Measurements from ENCODE around the gene UPF1.

Gene UPF1

DNA sequence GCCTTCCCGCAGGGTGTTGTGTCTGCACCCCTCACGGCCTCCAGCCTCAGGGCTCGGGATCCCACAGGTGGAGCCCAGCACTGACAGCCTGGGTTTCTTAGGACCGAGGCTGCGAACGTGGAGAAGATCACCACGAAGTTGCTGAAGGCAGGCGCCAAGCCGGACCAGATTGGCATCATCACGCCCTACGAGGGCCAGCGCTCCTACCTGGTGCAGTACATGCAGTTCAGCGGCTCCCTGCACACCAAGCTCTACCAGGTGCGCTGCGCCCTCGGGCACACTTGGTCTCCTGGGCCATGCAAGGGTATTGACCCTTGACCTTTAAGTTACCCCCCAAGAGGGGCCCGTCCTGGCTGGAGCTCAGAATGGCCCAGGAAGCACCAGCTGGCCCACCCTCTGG lies 29.0 kb downstream of the UPF1 start:
- Histone ChIP-seq H3K4me1 (ENCODE audit: insufficient read depth, low read length) (peaks cover 6% of the 10 kb centered on the region), H3K9me3 (ENCODE audit: low read length) (no peaks in the 10 kb centered on the region), H3K4me3 (ENCODE audit: low read length) (no peak overlapping the region), H3K36me3 (ENCODE audit: insufficient read depth, low read length) (peaks cover 88% of the 10 kb centered on the region), H2AFZ (ENCODE audit: low read depth, low read length) (no peak overlapping the region), H3K27me3 (ENCODE audit: insufficient read depth, low read length) (no peaks in the 10 kb centered on the region)

DNA sequence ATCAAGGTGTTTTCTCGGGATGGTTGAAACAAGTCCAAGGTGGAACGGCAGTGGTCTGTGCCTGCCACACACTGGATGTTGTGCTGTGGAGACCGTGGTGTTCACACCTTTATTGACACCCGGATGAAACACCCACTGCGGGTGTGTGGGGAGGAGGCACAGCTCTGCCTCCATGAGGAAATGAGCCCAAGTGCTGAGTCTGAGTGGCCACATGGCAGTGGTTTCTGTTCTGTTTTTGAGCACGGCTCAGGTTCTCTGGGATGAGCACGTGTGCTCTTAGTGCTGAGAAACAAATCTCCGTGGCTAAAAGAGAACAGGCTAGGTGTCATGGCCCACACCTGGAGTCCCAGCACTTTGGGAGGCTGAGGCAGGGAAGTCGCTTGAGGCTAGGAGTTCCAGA lies 29.5 kb downstream of the UPF1 start:
- H3K9me3 ChIP-seq (ENCODE audit: low read length), result no peaks in the 10 kb centered on the region
- H3K27me3 ChIP-seq (ENCODE audit: insufficient read depth, low read length), result no peaks in the 10 kb centered on the region
- peaks cover 2% of the 10 kb centered on the region for H3K4me1 ChIP-seq (ENCODE audit: insufficient read depth, low read length)
- peaks cover 87% of the 10 kb centered on the region for H3K36me3 ChIP-seq (ENCODE audit: insufficient read depth, low read length)
- no peak overlapping the region for H3K4me3 ChIP-seq (ENCODE audit: low read length)
- no peak overlapping the region for H2AFZ ChIP-seq (ENCODE audit: low read depth, low read length)

- Histone ChIP-seq H3K4me1 (ENCODE audit: insufficient read depth, low read length) (no peaks in the 10 kb centered on the region), H2AFZ (ENCODE audit: low read depth, low read length) (no peak overlapping the region), H3K36me3 (ENCODE audit: insufficient read depth, low read length) (peaks cover 83% of the 10 kb centered on the region), H3K27me3 (ENCODE audit: insufficient read depth, low read length) (no peaks in the 10 kb centered on the region), H3K4me3 (ENCODE audit: low read length) (no peak overlapping the region), H3K9me3 (ENCODE audit: low read length) (no peaks in the 10 kb centered on the region)
These were observed 30.2 kb downstream of the UPF1 start for GRCh38 chr19:18861917-18862316.

DNA sequence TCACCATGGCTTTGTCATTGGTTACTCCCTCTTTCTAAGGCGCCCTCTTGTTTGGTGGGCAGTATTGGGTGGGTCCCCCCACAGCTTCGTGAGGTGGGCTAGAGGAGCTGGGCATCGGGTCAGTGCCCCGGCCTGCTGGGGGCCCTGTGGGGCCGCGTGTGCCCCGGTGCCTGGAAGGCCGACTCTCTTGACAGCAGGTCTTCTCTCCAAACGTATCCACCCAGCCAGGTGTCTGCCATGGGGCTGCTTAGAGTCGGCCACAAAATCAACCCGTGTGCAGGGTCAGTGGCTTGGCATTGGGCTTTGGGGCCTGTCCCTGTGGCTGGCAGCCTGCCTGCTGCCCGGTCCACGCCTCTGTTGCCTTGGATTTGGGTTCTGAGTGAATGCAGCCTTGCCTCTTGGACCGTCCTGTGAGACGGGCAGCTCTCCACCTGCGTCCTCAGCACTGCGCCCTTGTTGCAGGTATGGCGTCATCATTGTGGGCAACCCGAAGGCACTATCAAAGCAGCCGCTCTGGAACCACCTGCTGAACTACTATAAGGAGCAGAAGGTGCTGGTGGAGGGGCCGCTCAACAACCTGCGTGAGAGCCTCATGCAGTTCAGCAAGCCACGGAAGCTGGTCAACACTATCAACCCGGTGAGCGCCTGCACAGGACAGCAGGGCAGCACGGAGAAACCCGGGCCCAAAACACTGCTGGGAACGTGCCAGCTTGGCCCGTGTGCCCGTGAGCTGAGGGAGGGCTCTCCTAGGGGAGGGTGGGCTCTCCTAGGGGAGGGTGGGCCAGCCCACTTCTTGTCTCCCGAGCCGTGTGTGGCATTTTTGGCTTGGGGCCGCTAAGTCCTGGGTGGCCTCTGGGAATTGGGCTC lies 31.4 kb downstream of the UPF1 start:
- Histone ChIP-seq H3K9me3 (ENCODE audit: low read length) (no peaks in the 10 kb centered on the region), H3K36me3 (ENCODE audit: insufficient read depth, low read length) (peaks cover 81% of the 10 kb centered on the region), H3K4me1 (ENCODE audit: insufficient read depth, low read length) (no peaks in the 10 kb centered on the region), H3K27me3 (ENCODE audit: insufficient read depth, low read length) (no peaks in the 10 kb centered on the region), H2AFZ (ENCODE audit: low read depth, low read length) (no peak overlapping the region), H3K4me3 (ENCODE audit: low read length) (no peak overlapping the region)

GRCh38 chr19:18863843-18864362 lies 32.1 kb downstream of the UPF1 start:
- Histone ChIP-seq H3K27me3 (ENCODE audit: insufficient read depth, low read length) (no peaks in the 10 kb centered on the region), H3K4me1 (ENCODE audit: insufficient read depth, low read length) (no peaks in the 10 kb centered on the region), H3K4me3 (ENCODE audit: low read length) (no peak overlapping the region), H3K36me3 (ENCODE audit: insufficient read depth, low read length) (peaks cover 75% of the 10 kb centered on the region), H3K9me3 (ENCODE audit: low read length) (no peaks in the 10 kb centered on the region), H2AFZ (ENCODE audit: low read depth, low read length) (no peak overlapping the region)

- Histone ChIP-seq H3K36me3 (ENCODE audit: insufficient read depth, low read length) (peaks cover 61% of the 10 kb centered on the region), H3K4me3 (ENCODE audit: low read length) (no peak overlapping the region), H3K4me1 (ENCODE audit: insufficient read depth, low read length) (no peaks in the 10 kb centered on the region), H3K9me3 (ENCODE audit: low read length) (no peaks in the 10 kb centered on the region), H2AFZ (ENCODE audit: low read depth, low read length) (no peak overlapping the region), H3K27me3 (ENCODE audit: insufficient read depth, low read length) (no peaks in the 10 kb centered on the region)
These were observed 33.6 kb downstream of the UPF1 start for GRCh38 chr19:18865106-18865972.

- Histone ChIP-seq H3K9me3 (ENCODE audit: low read length) (no peaks in the 10 kb centered on the region), H2AFZ (ENCODE audit: low read depth, low read length) (no peak overlapping the region), H3K36me3 (ENCODE audit: insufficient read depth, low read length) (peaks cover 53% of the 10 kb centered on the region), H3K4me3 (ENCODE audit: low read length) (no peak overlapping the region), H3K27me3 (ENCODE audit: insufficient read depth, low read length) (no peaks in the 10 kb centered on the region), H3K4me1 (ENCODE audit: insufficient read depth, low read length) (no peaks in the 10 kb centered on the region)
These were observed 34.4 kb downstream of the UPF1 start for GRCh38 chr19:18865973-18866799.

- H3K27me3 ChIP-seq (ENCODE audit: insufficient read depth, low read length), result no peaks in the 10 kb centered on the region
- H3K9me3 ChIP-seq (ENCODE audit: low read length), result no peaks in the 10 kb centered on the region
- no peak overlapping the region for H2AFZ ChIP-seq (ENCODE audit: low read depth, low read length)
- H3K4me3 ChIP-seq (ENCODE audit: low read length), result no peak overlapping the region
- H3K4me1 ChIP-seq (ENCODE audit: insufficient read depth, low read length), result no peaks in the 10 kb centered on the region
- H3K36me3 ChIP-seq (ENCODE audit: insufficient read depth, low read length), result peaks cover 47% of the 10 kb centered on the region
These were observed 35.0 kb downstream of the UPF1 start for GRCh38 chr19:18866800-18867123.

DNA sequence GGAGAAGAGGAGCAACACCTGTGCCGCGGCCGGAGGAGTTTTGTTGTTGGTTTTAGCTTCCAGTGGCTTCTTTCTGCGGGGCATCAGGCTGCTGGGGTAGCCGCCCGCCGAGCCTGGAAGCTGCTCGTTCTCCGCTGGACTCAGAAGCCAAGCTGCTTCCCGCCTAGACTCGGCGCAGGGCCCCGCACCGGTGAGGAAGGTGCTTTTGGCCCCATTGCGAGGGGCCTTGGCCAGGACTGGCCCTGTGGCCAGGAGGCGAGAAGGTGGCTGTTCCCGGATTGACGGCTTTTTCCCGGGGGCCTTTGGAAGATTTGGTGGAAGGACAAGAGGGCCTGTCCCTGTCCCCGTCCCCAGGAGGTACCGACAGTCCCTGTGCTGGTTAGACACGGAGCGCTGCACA lies 35.4 kb downstream of the UPF1 start:
- H3K4me1 ChIP-seq (ENCODE audit: insufficient read depth, low read length), result no peaks in the 10 kb centered on the region
- H3K36me3 ChIP-seq (ENCODE audit: insufficient read depth, low read length), result peaks cover 43% of the 10 kb centered on the region
- H3K4me3 ChIP-seq (ENCODE audit: low read length), result no peak overlapping the region
- no peak overlapping the region for H2AFZ ChIP-seq (ENCODE audit: low read depth, low read length)
- H3K27me3 ChIP-seq (ENCODE audit: insufficient read depth, low read length), result no peaks in the 10 kb centered on the region
- no peaks in the 10 kb centered on the region for H3K9me3 ChIP-seq (ENCODE audit: low read length)

- Histone ChIP-seq H3K9me3 (ENCODE audit: low read length) (no peaks in the 10 kb centered on the region), H3K4me1 (ENCODE audit: insufficient read depth, low read length) (no peaks in the 10 kb centered on the region), H3K36me3 (ENCODE audit: insufficient read depth, low read length) (peaks cover 39% of the 10 kb centered on the region), H3K27me3 (ENCODE audit: insufficient read depth, low read length) (no peaks in the 10 kb centered on the region), H2AFZ (ENCODE audit: low read depth, low read length) (no peak overlapping the region), H3K4me3 (ENCODE audit: low read length) (no peak overlapping the region)
These were observed 36.0 kb downstream of the UPF1 start for GRCh38 chr19:18867751-18868150.

- H2AFZ ChIP-seq (ENCODE audit: low read depth, low read length), result no peak overlapping the region
- H3K4me3 ChIP-seq (ENCODE audit: low read length), result no peak overlapping the region
- no peaks in the 10 kb centered on the region for H3K9me3 ChIP-seq (ENCODE audit: low read length)
- no peaks in the 10 kb centered on the region for H3K27me3 ChIP-seq (ENCODE audit: insufficient read depth, low read length)
- H3K36me3 ChIP-seq (ENCODE audit: insufficient read depth, low read length), result peaks cover 32% of the 10 kb centered on the region
- H3K4me1 ChIP-seq (ENCODE audit: insufficient read depth, low read length), result no peaks in the 10 kb centered on the region
These were observed 36.7 kb downstream of the UPF1 start for GRCh38 chr19:18868380-18869022.

DNA sequence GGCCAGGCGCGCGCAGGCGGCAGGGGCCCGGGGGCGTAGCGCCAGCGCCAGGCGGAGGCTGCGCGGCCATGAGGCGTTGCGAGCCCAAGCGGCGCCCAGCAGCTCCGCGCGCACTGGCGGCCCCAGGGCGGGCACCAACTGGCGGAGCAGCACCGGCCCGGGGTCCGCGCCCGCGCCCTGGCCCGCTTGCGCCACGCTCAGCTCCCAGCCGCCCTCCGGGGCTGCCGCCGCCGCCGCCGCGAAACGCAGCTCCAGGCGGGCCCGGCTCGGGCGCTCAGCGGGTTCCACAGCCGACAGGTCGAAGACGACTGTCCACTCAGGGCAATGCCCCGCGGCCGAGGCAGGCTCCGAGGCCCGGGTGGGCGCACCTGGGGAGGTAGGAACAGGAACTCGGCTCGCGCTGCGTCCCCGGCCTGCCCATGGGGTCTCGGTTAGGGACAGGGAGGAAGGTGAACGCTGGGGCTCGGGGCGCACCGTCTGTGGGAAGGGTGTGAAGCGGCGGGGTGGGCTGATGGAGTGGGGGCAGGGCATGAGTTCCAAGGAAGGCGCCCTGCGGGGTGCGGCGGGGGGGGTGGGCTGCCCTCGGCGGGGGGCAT lies 37.4 kb downstream of the UPF1 start:
- no peaks in the 10 kb centered on the region for H3K9me3 ChIP-seq (ENCODE audit: low read length)
- peaks cover 28% of the 10 kb centered on the region for H3K36me3 ChIP-seq (ENCODE audit: insufficient read depth, low read length)
- no peak overlapping the region for H3K4me3 ChIP-seq (ENCODE audit: low read length)
- no peak overlapping the region for H2AFZ ChIP-seq (ENCODE audit: low read depth, low read length)
- no peaks in the 10 kb centered on the region for H3K4me1 ChIP-seq (ENCODE audit: insufficient read depth, low read length)
- no peaks in the 10 kb centered on the region for H3K27me3 ChIP-seq (ENCODE audit: insufficient read depth, low read length)

Measured in neuron (in vitro differentiated cells).